Measurements from ENCODE around the gene KCNQ5. TPM values are rescaled to one million over a fixed set of nuclear protein-coding genes. Genes with fewer than 3 reads are reported as not detected.

Gene KCNQ5
- total RNA-seq, 4 donors from 2014 or later: 1.1 to 14.6 (median 9.0) TPM

DNA sequence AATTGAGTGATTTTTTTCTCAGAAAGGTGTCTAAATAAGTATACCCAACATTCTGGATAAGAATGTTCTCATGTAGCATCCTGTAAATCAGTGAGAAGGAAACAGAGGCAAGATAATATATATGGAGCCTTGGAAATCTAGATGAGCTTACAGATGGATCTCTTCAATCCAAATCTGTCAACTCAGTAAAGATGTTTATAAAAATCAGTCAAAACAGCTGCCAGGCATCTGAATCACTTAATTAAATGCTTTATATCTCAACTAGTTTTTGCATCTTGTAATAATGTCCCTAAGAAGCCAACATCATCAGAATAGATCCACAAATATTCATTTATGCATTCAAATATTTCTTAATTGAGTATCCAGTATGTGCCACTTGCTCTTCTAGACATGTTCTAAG lies 303.3 kb downstream of the KCNQ5 start:
- H3K36me3 ChIP-seq: no peaks in the 10 kb centered on the region
- TF ChIP-seq POLR2A (IDR thresholded peaks at IDR 0.05): no peak
- TF ChIP-seq, protein P1, sequence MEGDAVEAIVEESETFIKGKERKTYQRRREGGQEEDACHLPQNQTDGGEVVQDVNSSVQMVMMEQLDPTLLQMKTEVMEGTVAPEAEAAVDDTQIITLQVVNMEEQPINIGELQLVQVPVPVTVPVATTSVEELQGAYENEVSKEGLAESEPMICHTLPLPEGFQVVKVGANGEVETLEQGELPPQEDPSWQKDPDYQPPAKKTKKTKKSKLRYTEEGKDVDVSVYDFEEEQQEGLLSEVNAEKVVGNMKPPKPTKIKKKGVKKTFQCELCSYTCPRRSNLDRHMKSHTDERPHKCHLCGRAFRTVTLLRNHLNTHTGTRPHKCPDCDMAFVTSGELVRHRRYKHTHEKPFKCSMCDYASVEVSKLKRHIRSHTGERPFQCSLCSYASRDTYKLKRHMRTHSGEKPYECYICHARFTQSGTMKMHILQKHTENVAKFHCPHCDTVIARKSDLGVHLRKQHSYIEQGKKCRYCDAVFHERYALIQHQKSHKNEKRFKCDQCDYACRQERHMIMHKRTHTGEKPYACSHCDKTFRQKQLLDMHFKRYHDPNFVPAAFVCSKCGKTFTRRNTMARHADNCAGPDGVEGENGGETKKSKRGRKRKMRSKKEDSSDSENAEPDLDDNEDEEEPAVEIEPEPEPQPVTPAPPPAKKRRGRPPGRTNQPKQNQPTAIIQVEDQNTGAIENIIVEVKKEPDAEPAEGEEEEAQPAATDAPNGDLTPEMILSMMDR (IDR thresholded peaks at IDR 0.05): no peak
- intact Hi-C loops (cut with DNase I): no loop called here
- no peaks in the 10 kb centered on the region for H3K4me1 ChIP-seq
- DNase-seq: no peak
- H3K27me3 ChIP-seq: no peaks in the 10 kb centered on the region
- H3K4me3 ChIP-seq (replicated peaks in 1 of 3): no peak overlapping the region
- H3K9me3 ChIP-seq: no peaks in the 10 kb centered on the region
- H3K27ac ChIP-seq: no peak overlapping the region

DNA sequence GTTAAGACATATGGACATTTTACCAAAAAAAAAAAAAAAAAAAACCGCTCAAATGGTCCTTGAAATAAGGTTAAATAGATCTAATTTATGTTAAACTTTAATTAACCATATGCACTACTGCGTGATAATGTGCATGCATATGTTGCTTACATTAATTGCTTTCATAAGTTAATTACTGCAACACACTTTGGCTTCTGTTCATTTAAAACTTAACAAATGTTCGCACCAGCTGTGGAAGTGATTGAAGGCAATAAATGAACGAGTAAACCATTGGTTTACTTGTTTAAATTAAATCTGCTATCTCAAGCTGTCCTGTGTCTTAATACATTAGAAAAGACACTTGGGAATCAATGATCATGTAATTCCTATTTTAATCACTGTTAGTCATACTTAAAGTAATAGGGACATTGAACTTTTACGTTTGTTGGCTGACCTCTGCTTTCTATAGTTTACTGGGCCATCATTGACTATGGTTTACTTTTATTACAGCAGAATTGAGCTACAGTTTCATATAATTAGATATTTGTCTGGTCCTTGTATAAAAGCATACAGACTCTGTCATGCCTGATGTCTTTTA lies 308.8 kb downstream of the KCNQ5 start:
- DNase-seq: no peak
- no peak overlapping the region for H3K4me3 ChIP-seq (replicated peaks in 1 of 3)
- H3K27me3 ChIP-seq: no peaks in the 10 kb centered on the region
- H3K27ac ChIP-seq: no peak overlapping the region
- no peaks in the 10 kb centered on the region for H3K4me1 ChIP-seq
- 90% methylated on average over 5 of the region's 5 CpGs for WGBS, 2 donors
- H3K36me3 ChIP-seq: no peaks in the 10 kb centered on the region
- intact Hi-C loops (cut with DNase I): no loop called here
- no peaks in the 10 kb centered on the region for H3K9me3 ChIP-seq
- no peak for TF ChIP-seq POLR2A (IDR thresholded peaks at IDR 0.05)
- TF ChIP-seq, protein P1 (IDR thresholded peaks at IDR 0.05): no peak

DNA sequence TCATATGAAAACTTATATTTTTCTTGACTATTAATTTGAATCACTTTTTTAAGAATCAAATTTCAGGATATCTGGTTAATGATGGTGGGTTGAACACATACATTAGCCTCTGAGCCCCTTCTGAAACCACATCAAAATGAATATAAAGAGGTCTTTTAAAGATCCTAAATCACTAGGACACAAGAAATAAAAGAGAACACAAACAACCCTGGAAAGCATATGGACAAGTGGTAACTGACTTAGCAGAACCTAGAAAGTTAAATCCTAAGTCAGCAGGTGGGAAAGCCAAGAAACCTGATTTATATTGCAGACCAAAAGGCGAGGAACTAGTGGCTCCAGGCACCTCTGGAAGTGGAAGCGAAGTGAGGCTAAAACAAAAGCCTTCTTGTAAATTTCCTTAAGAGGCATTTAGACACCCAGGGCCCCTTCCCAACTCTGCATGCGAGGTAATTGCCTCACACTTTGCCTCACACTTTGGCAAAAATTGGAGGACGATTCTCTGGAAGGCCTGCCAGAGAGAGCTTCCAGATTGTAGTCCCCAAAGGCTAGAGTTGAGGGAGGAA lies 309.5 kb downstream of the KCNQ5 start:
- H3K27me3 ChIP-seq: no peaks in the 10 kb centered on the region
- no peak overlapping the region for H3K27ac ChIP-seq
- H3K9me3 ChIP-seq: no peaks in the 10 kb centered on the region
- H3K4me3 ChIP-seq (replicated peaks in 1 of 3): no peak overlapping the region
- WGBS, 2 donors: 76 to 83% methylated on average over 4 of the region's 4 CpGs
- H3K36me3 ChIP-seq: no peaks in the 10 kb centered on the region
- intact Hi-C loops (cut with DNase I): no loop called here
- H3K4me1 ChIP-seq: no peaks in the 10 kb centered on the region
- DNase-seq: no peak
- TF ChIP-seq, protein P1 (IDR thresholded peaks at IDR 0.05): no peak
- TF ChIP-seq POLR2A (IDR thresholded peaks at IDR 0.05): no peak

DNA sequence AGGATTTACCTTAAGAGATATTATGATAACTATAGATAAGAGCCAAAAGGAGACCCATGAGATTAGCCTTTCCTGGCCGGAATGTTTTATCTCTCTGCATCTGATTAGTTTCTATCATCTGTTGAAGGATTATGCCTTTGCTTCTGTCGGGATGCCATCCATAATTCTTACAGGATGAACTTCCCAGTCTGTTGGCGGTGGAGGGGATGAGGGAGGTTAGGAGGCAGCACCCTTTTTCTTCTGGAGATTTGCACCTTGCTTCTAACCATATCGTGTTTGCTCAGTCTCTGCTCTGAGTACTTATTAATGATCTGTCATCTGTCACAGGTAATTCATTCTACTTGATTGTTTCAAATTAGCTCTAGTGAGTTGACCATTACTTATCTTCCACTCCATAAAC lies 311.4 kb downstream of the KCNQ5 start:
- no peak for TF ChIP-seq POLR2A (IDR thresholded peaks at IDR 0.05)
- TF ChIP-seq, protein P1 (IDR thresholded peaks at IDR 0.05): no peak
- H3K4me3 ChIP-seq (replicated peaks in 1 of 3): no peak overlapping the region
- H3K4me1 ChIP-seq: no peaks in the 10 kb centered on the region
- no peaks in the 10 kb centered on the region for H3K36me3 ChIP-seq
- no peaks in the 10 kb centered on the region for H3K27me3 ChIP-seq
- no peaks in the 10 kb centered on the region for H3K9me3 ChIP-seq
- intact Hi-C loops (cut with DNase I): no loop called here
- no peak for DNase-seq
- no peak overlapping the region for H3K27ac ChIP-seq
- 78 to 82% methylated on average over 4 of the region's 4 CpGs for WGBS, 2 donors

DNA sequence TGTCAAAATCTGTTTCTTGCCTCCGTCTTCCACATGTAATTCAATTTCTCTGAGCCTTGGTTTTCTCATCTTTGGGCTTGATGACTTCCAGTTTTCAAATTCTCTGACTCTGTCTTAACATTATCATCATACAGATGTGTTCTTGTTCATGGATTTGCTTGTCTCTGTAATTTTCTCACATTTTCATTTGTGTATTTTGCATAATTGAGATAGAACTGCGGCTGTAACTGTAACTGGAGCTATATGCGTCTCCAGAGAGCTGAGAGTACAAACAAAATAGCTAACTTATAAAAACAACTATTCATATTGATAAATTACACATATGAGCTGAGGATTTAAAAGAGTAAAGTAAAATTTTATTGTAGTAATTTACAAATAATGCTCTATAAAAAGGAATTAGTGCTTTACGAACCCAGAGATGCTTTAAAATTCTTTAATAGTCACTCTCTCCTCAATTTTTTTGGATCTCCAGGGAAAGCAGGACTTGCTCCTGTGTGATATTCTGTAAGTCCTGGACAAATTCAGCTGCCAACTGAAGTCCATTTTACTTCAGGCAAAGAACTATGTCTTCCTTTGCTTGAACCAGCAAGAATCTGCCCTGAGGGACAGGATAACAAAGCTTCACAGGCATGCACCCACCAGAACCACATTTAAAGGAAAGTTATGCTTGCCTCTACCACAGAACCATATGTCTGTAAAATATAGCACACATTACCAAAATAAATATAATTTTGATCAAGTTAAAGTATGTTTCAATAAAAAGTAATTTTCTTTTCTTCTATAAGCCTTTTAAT lies 315.1 kb downstream of the KCNQ5 start:
- Histone ChIP-seq H3K9me3 (no peaks in the 10 kb centered on the region), H3K4me1 (no peaks in the 10 kb centered on the region), H3K4me3 (replicated peaks in 1 of 3) (no peak overlapping the region), H3K27ac (no peak overlapping the region), H3K36me3 (no peaks in the 10 kb centered on the region), H3K27me3 (no peaks in the 10 kb centered on the region)
- no peak for TF ChIP-seq POLR2A (IDR thresholded peaks at IDR 0.05)
- TF ChIP-seq, protein P1 (IDR thresholded peaks at IDR 0.05): no peak
- 88 to 90% methylated on average over 4 of the region's 4 CpGs for WGBS, 2 donors
- intact Hi-C loops (cut with DNase I): no loop called here
- DNase-seq: no peak

Measured in thyroid gland (tissue), 4 donors.